Keratinocyte (primary cell): ENCODE data around the gene LAD1.

Experiments
- EZH2 ChIP-seq: IDR thresholded peaks from one replicate; pipeline ENCODE4 v1.6.1; 2012; ENCODE audit warnings: inconsistent platforms, mild to moderate bottlenecking, low read length, moderate library complexity
- TF ChIP-seq, protein P1 (sequence below), 3 experiments: IDR thresholded peaks in 1 of 3; conservative IDR thresholded peaks in 1 of 3; optimal IDR thresholded peaks in 1 of 3; 2 replicates in 2 of 3; 3 replicates in 1 of 3; pipeline versions ENCODE3 to v1.5.1; 2011; ENCODE audit warnings: low read length in 3 of 3, mild to moderate bottlenecking in 3 of 3, moderate library complexity in 2 of 3, control low read depth in 1 of 3, inconsistent platforms in 1 of 3; ENCODE audit not compliant: insufficient read depth in 2 of 3; ENCODE audit errors: extremely low read depth in 1 of 3

DNA sequence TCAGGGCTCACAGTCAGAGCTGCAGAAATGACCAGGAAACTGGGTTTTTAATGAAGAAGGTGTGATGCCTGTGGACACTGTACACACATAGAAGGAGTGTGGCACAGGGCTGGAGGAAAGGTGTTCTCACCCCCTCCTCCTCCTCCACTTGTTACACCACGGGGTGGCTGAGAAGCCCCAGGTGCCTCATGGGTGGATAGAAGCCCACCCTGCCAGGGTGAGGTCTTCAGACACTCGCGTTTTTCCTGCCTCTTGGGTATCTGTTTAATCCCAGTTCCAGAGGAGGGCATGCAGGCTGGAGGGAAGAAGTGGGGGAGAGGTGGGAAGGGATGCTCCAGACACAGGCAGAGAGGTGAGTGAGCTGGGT is 9.7 kb upstream of the LAD1 start:
- TF ChIP-seq, protein P1, sequence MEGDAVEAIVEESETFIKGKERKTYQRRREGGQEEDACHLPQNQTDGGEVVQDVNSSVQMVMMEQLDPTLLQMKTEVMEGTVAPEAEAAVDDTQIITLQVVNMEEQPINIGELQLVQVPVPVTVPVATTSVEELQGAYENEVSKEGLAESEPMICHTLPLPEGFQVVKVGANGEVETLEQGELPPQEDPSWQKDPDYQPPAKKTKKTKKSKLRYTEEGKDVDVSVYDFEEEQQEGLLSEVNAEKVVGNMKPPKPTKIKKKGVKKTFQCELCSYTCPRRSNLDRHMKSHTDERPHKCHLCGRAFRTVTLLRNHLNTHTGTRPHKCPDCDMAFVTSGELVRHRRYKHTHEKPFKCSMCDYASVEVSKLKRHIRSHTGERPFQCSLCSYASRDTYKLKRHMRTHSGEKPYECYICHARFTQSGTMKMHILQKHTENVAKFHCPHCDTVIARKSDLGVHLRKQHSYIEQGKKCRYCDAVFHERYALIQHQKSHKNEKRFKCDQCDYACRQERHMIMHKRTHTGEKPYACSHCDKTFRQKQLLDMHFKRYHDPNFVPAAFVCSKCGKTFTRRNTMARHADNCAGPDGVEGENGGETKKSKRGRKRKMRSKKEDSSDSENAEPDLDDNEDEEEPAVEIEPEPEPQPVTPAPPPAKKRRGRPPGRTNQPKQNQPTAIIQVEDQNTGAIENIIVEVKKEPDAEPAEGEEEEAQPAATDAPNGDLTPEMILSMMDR (optimal IDR thresholded peaks at IDR 0.05 in 1 of 3, IDR thresholded peaks at IDR 0.05 in 1 of 3, conservative IDR thresholded peaks at IDR 0.05 in 1 of 3; ENCODE audit: extremely low read depth in 1 of 3, insufficient read depth in 2 of 3, low read length in 3 of 3), result no peak
- TF ChIP-seq EZH2, result no peak
